GM13976 (cell line): ENCODE results near the gene MSI2.
A peak's percentile ranks its signal among the peaks of the same experiment; 100 is the strongest.

Experiments
- DNase-seq: peaks from one replicate; pipeline ENCODE4 v3.0.0; 2012; ENCODE audit warnings: low spot score
- in situ Hi-C: fragments of 300-500 bp; cut with MboI; formaldehyde crosslinking; loops from one replicate; pipeline ENCODE4 v1.12.0; 2022; ENCODE audit warnings: low sequenced_read_pairs, mixed read lengths, inconsistent platforms; ENCODE audit not compliant: unreplicated experiment
- TF ChIP-seq, protein P1 (sequence below): IDR thresholded peaks from 2 replicates; pipeline ENCODE4 v1.5.1; 2012; ENCODE audit warnings: borderline replicate concordance, mild to moderate bottlenecking; ENCODE audit not compliant: insufficient read depth; ENCODE audit errors: extremely low read depth, missing control alignments, control extremely low read depth

Gene MSI2

DNA sequence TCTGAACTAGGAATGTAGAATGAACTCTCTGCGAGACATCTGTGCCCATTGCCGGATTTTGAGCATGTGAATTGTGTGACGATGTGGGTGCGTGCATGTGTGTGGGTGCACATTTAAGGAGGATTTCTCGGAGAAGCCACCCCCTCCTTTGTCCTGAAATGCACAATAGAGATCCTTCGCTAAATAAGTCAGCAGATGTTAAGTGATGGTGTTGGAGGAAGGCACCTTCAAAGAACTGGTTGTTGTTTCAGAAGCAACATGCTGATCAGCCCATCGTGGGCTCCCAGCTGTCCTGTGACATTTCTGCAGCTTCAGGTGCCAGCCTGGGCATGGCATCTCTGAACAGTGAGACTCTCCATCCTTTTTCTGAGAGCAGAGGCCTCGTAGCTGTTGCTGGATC, 194.9 kb downstream of the MSI2 start:
- no peak for DNase-seq
- TF ChIP-seq, protein P1, sequence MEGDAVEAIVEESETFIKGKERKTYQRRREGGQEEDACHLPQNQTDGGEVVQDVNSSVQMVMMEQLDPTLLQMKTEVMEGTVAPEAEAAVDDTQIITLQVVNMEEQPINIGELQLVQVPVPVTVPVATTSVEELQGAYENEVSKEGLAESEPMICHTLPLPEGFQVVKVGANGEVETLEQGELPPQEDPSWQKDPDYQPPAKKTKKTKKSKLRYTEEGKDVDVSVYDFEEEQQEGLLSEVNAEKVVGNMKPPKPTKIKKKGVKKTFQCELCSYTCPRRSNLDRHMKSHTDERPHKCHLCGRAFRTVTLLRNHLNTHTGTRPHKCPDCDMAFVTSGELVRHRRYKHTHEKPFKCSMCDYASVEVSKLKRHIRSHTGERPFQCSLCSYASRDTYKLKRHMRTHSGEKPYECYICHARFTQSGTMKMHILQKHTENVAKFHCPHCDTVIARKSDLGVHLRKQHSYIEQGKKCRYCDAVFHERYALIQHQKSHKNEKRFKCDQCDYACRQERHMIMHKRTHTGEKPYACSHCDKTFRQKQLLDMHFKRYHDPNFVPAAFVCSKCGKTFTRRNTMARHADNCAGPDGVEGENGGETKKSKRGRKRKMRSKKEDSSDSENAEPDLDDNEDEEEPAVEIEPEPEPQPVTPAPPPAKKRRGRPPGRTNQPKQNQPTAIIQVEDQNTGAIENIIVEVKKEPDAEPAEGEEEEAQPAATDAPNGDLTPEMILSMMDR, result no peak
- in situ Hi-C loops, result no loop called here

DNA sequence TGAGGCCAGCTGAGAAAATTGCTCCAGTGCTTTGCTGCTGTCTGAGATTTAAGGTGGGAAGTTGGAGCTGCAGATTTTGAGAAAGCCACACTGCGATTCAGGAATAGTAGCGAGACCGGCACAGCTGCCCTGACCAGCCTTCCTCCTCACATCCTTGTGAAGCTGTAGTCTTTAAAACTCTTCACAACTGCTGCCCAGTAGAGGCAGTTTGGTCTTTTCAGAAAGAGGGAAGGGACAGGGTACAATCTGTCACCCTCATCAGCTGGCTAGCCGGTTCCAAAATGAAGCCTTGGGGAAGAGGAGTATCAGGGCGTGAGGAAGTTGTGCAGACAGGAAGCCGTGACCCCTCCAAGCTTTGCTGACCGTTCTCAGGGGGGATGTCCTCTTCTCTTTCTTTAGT, 195.3 kb downstream of the MSI2 start:
- in situ Hi-C loops, result no loop called here
- TF ChIP-seq, protein P1, result no peak

DNA sequence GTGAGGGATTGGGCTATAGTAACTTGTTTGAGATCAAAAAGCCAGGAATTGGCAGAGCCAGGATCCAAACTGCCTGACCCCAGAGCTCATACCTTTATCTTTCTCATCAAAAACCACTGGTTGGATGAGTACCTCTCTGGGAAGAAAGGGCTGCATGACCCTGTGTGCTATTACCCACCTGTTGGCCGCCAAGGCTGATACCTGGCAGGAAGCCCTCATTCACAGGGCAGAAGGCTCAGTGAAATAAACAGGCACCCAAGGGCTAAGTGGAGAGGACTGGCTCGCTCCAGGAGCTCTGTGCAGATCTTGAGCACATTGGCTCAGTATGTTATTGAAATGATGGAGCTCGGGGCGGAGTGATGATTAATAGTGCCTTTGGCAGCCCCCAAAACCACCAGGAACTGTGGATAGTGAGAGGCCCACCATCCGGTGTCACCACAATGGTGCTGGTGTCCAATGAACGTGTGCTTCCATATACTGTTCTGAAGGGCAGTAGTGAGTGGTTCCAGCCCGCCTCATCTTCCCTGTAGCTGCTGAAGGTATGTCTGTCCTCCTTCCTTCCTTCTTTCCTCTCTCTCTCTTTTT, 197.6 kb downstream of the MSI2 start:
- no peak for DNase-seq

More for the DNA sequence above, 195.3 kb downstream of the MSI2 start:
- no peak for DNase-seq

DNA sequence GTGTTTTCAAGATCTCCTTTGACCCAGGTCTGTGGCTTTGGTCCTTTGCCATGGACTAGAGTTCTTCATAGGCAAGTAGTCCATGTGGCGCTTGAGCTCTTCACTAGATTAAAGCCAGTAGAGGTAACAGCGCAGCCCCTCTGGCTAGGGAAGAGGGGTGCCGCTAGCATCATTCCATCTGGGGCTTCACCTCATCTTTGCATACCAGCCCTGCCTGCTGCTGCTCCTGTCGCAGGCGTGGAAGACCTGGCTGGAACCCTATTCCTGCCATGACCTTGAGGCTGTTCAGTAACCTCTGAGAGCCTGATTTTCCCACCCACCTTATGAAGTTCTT, 198.4 kb downstream of the MSI2 start:
- DNase-seq, result no peak
- in situ Hi-C loops, result no loop called here
- TF ChIP-seq, protein P1, result no peak

More for the DNA sequence above, 197.6 kb downstream of the MSI2 start:
- in situ Hi-C loops, result no loop called here
- TF ChIP-seq, protein P1, result no peak

DNA sequence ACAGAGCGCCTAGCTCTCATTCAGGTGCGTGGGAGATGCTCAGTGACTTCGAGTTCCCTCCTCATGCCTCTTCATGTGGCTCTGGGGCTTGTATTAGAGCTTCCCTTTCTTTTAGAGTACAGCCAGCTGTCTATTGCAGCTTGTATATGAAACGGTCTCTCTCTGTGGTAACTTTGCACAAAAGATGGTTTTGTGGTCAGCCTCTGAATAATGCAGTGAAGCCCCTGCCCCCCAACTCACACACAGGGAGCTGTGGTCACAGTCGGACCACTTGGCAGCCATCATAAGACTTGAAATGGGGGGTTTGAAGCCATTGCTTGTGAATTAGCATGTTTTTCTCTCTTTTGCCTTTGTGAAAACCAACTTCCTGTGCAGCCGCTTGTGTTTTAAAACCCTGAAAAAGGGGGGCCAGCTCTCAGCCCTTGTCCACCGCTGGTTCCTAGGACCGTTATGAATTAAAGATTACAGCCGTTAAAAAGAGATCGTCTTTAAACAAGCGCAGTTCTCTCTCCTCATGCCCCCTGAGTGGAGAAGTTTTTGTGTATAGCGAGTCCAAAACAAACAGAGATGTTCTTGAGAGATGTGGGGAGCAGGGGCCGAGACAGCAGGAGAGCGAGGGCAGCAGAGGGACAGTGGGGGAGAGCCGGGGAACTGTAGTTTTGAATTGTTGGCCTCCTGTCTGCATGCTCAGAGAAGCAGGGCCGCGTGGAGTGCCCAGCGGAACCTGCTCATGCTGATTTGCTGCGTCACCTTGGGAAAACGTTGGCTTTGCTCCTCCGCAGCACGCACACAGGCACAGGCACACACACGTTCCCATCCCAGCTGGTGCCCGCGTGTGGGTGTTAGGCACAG, 199.0 kb downstream of the MSI2 start:
- in situ Hi-C loops, result no loop called here
- DNase-seq, result peak; percentile 73
- TF ChIP-seq, protein P1, result no peak

DNA sequence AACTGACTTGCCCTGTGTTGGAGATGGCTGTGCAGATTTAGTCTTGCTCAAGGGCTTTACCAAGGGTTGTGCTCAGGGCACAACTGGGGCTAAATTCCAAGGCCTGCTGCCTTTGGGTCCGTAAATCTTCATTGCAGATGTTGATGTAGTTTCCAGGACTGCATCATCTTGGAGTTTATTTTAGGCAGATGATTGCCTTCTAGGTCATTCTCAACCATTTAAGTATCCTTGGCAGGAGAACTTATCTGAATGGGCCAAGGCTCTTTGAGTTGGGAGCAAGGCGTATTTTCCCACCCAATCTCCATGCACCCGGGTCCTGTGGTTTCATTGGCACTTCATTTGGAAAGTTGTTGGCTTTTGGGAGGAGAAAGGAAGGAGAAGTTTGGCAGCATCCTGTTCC, 200.3 kb downstream of the MSI2 start:
- DNase-seq, result no peak
- TF ChIP-seq, protein P1, result no peak
- in situ Hi-C loops, result no loop called here
